ENCODE measurements around the gene KCNQ1.

Gene KCNQ1

DNA sequence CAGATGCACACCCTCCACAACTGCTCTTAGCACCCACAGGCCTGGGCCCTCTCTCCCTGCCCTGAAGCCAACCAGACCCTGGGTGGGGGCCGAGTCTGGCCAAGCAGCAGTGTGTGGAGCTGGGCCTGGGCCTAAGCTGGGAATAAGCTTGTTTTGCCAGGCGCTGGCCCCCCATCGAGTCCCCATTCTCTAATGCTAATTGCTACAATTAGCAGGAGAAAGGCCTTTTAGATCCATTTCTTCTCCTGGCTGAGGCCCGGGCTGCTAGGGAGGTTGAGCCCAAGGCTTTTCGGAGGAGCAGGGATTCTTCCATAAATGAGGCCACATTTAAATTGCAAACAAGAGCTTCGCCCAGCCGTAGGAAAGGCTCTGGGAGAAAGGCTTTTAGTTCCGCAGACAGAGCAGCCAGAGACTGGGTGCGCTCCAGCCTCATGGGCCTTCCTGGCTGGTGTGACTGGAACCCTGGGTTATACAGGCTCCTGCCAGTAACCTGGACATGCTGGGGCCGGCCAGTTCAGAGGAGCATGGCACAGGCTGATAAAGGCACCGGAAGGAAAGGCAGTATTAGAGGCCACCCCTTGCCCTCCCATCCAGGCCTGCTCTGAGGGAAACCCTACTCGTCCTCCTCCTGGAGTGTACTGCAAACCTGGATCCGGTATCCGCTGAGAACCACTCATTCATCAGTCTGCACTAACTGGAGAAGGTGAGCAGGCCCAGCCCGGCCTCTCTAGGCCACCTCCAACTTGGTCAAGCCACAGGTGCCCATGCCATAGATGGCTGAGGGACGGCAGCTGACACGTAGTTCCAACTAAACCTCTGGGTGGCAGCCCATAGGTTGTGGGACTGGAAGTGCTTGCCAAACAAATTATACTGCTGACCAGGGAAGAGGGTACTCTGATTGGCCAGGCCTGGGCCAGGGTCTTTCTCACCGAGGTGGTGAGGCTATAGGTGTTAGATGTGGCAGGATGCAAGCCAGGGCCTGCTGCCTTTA is 248.8 kb downstream of the KCNQ1 start:
- FAIRE-seq (no peak), DNase-seq (ENCODE audit: low spot score) (no peak)

DNA sequence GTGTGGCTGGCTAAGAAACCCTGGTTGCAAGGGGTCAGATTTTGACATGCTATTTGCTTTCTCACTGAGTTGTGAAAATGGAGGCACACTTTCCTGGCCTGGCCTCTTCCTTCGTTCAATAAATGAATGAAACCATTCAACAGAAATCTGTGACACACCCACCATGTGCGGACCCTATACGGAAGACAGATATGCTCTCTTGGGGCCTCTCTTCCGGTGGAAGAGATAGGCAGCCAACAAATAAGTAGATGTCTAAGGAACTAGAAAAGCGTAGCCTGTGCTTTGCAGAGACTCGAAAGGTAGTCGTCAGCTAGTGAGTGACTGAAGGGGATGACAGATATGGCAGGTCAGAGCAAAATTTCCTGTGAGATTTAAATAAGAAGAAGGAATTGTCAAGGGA is 249.7 kb downstream of the KCNQ1 start:
- FAIRE-seq (no peak), DNase-seq (ENCODE audit: low spot score) (no peak)

DNA sequence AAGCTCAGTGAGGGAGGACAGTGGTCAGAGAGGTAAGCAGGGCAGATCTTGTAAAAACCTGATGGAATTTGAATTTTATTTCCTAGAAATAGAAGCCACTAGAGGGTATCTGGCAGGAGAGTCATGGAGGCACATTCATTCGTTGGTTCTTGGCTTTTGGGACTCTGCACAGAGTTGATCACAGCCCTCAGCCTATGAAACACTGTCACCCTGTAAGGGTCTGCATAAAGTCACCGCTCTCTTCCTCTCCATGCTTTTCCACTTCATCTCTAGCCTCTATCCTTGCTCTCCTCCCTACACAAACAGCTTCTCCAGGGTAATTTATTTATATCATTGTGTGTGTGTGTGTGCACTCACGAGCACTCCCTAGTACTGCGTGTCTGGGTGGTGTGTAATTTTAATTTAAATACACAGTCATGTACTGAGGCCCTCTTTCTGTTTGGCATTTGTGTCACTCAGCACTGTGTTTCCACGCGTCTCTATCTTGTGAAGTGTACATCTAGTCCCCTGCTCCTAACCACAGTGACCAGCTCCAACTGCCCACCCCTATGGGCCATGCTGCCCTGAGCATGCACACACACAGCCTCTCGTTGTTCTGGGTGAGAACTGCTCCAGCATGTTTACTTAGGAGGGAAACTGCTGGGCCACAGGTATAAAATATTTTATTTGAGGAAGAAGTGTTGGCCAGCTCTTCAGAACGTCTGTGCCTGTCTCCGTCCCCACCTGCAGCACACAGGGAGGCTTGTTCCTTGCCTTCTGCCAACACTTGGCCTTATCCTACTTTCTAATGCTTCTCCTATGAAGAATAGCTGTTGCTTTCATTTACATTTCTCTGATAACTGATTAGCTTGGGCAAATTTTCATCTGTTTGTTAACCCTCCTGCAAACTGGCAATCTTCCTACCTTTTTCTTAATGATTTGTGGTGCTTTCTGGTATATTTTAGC is 250.5 kb downstream of the KCNQ1 start:
- no peak for FAIRE-seq
- DNase-seq (ENCODE audit: low spot score) = no peak

DNA sequence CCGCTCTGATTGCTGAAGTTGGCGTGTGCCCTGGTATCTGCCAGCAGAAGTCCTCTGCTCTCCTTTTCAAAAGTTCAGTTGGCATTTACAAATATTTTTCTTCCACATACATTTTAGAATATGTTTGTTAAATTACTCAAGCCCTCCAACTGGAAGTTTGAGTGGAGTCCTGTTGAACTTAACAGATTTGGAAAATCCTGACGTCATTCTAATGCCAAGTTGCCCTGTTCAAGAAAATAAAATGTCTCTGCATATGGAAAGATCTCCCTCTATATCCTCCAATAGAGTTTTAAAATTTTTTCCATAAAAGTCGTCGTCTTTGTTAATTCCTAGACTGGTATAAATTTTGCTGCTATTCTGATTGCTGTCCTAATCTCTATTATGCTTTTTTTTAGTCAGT is 251.6 kb downstream of the KCNQ1 start:
- FAIRE-seq = no peak

DNA sequence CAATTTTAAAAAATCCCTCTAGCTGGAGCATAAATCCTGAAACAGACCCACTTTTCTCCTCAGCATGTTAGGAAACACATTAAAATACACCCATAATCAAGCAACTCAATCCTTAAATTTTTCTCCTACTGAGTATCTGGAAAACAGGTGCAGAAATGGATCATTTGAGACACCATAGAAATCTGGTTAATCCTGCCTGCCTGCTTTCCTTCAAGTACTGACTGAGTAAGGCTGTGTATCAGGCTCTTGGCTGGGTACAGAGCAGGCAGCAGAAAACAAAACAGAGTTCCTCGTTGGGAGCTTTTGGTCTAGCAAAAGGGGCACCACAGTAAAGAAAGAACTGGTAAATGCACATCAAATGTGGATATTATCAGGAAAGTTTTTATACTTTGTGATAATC is 253.1 kb downstream of the KCNQ1 start:
- DNase-seq (ENCODE audit: low spot score) = no peak

More for the DNA sequence above, 251.6 kb downstream of the KCNQ1 start:
- DNase-seq (ENCODE audit: low spot score) = no peak

DNA sequence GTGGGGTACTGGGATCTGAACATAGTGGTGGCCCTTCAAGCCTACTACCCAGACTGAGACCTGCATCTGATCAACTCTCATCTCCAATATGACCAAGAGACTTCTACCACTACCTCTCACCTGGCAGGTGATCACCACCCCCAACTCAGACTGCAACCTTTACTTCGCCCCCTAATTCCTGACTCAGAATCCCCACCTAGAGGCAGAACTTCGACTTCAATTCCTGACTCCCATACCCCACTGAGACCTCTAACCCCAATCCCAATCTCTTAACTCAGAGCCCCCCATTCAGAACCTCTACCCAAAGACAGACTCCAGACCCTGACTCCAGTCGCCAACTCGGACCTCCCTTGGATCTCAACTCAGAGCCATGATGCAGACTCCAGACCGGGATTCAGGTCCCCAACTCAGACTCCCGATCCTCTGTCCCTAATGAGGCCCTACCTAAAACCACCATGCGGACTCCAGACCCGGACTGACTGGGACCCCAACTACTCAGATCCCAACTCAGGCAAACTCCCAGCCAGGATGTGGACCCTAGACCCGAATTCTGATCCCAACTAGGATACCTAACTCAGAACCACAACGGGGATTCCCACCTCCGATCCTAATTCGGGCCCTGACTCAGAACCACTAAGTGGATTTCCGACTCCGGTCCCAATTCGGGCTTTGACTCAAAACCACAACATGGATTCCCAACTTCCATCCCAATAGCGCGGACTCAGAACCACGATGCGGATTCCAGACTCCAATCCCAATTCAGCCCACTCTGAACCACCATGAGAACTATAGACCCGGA is 253.8 kb downstream of the KCNQ1 start:
- no peak for DNase-seq (ENCODE audit: low spot score)

More for the DNA sequence above, 253.1 kb downstream of the KCNQ1 start:
- FAIRE-seq = no peak

DNA sequence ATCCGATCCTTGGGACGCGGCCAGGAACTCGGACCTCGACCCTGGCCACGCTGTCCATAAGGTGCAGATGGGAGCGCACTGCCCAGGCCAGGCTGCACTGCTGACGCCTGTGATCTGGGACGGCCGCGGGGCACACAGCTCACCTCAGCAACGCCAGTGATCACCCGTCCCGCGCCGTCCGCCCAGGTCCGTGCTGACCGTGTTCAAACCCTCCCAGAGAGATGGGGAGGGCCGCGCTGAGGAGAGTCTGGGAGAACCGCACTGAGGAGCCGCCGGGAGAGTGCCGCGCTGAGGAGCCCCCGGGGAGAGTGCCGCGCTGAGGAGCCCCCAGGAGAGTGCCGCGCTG is 254.3 kb downstream of the KCNQ1 start:
- DNase-seq (ENCODE audit: low spot score) = no peak

More for the DNA sequence above, 253.8 kb downstream of the KCNQ1 start:
- FAIRE-seq = no peak

DNA sequence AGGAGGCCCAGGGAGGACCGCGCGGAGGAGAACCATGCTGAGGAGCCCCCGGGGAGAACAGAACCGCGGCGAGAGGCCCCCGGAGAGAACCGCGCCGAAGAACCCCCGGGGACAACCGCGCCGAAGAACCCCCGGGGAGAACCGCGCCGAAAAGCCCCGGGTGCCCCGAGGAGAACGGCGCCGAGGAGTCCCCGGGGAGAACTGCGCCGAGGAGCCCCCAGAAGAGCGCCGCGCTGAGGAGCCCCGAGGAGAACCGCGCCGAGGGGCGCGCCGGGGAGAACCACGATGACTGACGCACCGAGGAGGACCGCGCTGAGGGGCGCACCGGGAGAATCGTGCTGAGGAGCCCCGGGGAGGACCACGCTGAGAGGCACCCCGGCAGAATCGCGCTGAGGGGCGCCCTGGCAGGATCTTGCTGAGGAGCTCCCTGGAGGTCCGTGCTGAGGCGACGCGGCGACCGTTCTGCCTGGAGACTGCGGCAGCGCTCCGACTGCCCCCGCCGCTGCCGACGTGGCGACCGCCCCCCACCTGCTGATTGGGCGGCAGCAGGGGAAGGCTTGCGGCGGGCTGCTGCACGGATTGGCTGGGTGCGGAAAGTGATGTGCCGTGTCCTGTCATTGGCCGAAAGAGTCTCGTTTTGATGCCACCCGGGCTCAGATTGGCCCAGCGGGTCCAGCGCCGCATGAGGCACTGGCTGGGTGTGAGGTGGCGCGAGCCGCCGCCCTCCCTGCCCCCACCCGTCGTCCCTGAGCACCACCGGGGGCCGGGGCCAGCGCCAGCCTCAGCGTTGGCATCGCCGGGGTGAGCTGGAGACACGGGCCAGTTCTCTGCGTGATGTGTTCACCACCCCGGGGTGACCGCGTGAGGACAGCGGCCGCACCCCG is 255.0 kb downstream of the KCNQ1 start, which contains the start of gene KCNQ1OT1:
TSS of gene KCNQ1OT1 (minus strand) at position 464 of the 884 bp plus-strand sequence.
- peak; percentile 88 for DNase-seq (ENCODE audit: low spot score)
- FAIRE-seq = peak; percentile 41

More for the DNA sequence above, 254.3 kb downstream of the KCNQ1 start:
- no peak for FAIRE-seq

DNA sequence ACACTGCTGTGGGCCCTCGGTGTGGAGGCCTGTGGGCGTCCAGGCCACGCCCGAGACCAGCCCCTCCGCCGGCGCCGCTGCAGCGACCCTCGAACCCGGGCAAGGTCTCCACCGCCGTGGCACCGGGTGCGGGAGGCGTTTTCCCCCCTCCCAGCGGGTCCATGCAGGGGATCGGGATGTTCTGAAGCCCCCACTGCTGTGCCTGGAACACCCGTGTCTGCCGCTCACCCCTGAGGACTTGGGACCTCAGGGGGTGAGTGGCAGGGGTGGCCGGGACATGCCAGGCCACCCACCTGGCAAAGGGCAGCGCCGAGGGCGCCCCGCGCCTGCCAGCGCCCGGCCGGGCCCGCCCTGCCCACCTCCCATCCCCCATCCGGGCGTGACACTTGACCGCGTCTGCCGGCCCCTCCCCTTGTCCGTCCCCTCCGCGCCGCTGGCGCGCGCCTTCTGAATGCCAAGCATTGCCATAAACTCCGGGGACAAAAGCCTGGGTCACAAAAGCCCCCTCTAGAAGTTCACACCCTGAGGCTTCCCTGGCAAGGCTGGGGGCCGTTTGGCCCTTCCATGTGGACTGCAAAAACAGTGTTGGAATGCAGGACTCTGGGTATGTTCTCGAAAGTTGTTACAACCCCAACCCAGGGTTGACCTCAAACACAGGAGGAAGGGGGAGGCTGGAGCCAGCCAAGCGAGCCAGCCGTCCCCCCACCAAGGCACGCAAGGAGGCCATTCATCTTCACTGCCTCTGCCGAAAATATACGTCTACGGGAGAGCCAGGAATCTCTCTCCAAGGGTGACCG is 255.8 kb downstream of the KCNQ1 start:
- peak; percentile 32 for DNase-seq (ENCODE audit: low spot score)
- no peak for FAIRE-seq

DNA sequence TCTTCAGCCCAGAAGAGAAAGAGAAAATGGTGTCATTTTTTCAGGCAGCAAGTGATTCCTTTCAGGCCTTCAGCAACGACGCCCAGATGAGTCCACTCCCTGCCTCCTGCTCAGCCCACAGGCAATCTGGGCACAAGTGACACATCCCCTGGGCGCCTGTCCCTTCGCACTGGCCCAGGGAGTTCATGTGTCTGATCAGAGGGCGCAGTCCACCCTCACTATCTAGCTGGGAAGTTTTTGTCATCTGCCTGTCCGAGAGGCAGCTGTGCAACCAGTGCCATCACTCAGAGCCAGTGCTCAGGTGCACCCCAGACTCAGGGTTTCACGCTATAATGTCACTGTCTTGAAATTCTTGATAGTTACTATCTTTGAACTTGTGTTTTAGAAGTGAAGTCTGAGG is 256.4 kb downstream of the KCNQ1 start:
- FAIRE-seq = no peak
- DNase-seq (ENCODE audit: low spot score) = no peak

DNA sequence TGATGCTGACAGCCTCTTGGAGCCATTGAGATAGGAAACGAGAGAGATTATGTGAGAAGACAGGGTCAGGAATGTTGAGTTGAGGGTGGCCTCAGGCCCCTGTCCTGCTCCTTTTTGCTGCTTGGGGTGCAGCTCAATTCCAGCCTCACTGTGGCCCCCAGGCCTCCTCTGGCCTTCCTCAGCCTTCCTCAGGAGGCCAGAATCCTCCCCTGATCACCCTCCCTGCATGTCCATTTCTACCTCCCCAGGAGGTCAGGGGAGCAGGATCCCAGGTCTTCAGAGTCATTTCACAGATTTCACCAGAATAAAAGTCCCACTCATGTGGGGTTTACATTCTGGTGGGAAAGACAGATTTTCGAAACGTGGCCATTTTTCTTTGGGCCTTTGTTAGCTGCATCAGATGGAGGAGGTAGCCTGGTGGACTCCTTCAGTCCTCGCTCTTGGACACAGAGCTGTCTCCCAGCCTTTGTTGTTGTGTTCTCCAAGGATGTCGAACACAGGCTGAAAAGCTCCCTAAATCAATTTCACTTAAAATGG is 257.2 kb downstream of the KCNQ1 start:
- DNase-seq (ENCODE audit: low spot score) (no peak), FAIRE-seq (no peak)

DNA sequence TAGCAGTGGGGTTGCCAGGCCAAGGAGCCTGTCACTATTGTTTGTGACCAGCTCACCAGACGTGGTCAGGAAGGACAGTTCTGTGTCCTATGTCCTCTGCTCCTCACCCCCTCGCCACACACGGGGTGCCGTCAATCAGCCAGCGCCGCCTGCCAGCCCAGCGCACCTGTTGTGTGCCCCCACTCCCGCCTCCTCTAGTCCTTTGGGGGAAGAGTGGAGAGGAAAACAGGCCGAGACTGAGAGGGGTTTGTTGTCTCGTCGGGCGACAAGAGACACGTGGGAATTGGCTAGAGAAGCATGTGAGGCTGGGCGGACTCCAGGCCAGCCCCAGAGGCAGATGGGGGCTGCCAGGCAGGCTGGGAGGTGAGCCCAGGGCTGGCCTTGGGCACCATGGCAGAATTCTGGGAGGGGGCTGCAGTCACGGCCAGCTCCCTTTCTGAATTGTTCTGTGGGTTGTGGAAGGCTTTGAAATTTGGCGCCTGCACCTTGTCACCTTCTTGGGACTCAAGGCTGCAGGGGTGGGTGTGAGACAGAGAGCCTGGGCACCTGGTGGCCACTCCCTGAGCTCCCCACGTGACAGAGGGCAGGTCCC is 258.1 kb downstream of the KCNQ1 start:
- no peak for DNase-seq (ENCODE audit: low spot score)
- FAIRE-seq = no peak

DNA sequence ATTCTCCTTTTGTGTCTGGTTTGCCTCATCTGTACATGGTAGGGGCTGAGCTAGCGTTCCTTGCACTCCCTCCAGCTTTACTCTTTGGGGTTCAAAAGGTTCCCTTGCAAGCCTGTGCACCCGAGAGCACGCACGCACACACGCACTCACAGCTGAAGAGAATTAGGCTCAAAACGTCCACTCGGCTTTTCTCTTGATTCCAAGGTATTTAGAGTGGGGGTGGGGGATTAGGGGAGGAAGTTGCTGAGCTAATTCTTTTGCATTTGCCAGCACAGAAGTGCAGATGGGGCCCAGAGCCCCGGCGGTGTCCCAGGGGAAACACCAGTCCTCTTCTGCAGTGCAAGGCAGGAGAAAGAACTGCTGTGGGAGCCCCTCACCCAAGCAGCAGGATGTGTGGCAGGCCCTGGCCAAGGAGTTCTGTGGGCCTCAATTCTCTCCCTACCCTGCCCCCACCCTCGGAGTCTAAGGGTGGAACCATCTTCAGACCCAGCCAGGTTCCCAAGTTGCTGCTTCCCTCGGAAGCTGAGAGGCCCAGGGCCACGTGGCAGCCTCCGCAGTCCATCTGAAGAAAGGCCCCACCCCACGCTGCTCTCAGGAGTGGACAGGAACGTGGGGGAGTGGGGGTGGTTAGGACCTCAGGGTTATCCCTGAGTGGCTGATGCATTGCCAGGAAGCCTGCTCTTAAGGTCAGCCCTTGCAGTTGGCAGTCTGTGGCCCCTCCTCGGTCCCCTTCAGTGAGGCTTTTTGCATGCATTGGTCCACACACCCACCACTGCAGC is 258.7 kb downstream of the KCNQ1 start:
- FAIRE-seq (no peak), DNase-seq (ENCODE audit: low spot score) (no peak)

DNA sequence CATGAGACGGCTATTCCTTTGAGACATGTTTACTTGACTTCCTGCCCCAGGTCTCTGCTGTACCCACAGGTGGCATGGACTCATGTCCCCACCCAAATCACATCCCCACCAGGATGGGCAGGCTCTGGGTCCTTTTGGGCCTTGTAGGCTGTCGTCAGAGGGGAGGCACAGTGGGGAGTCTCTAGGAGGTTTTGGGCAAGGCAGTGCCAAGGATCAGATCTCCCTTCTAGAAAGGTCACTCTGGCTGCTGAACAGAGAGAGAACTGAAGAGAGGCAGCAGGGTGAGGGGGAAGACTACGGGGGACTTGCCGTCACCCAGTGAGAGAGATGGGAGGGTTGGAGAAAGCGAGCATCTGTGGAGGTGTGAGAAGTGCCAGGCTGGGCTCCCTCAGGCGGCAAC is 259.5 kb downstream of the KCNQ1 start:
- FAIRE-seq (no peak), DNase-seq (ENCODE audit: low spot score) (no peak)

DNA sequence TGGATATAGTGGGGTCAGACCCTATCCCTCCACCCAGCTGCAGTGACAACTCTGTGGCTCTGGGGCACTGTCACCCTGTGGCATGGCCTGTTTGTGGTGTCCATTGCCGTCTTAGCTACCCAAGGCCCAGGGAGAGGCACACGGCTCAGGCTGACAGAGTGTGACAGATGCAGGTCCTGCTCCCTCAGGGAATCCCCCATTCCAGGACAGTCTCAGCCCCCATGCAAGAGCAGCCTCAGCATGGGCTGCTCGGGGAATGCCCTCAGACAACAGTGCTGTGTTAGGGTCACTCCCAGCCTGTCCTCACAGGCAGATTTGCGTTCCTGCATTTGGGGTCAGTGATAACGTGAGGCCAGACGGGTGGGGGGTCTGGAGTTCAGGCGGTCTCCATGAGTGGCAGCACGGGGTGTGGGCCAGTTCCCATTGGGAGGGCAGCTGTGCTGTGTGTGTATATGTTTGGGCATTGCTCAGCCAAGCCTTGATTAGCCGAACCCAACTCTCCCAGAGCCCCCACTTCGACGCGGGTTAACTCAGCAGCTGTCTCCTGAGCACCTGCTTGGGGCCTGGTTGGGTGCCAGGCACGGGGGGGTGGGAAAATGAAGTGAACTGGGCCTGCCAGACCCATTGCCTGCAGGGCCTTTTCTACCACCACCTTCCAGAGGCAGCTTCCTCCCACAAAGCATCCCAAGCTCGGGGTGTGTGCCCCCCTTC is 260.2 kb downstream of the KCNQ1 start:
- no peak for FAIRE-seq
- DNase-seq (ENCODE audit: low spot score) = no peak

DNA sequence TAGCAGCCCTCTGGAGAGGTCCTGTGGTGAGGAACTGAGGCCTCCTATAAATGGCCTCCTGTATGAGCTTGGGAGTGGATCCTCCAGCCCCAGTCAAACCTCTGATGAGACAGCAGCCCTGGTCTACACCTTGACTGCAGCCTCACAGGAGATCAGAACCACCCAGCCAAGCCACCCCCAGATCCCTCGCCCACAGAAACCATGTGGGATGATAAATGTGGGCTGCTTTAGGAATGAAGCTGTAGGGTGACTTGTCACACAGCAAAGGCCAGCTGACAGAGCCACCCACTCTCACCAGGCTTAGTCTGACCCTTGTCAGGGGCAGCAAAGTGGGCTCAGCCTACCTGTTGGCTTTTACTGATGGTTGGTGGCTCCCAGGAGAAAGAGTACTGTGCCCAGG is 261.5 kb downstream of the KCNQ1 start:
- no peak for FAIRE-seq
- DNase-seq (ENCODE audit: low spot score) = no peak

DNA sequence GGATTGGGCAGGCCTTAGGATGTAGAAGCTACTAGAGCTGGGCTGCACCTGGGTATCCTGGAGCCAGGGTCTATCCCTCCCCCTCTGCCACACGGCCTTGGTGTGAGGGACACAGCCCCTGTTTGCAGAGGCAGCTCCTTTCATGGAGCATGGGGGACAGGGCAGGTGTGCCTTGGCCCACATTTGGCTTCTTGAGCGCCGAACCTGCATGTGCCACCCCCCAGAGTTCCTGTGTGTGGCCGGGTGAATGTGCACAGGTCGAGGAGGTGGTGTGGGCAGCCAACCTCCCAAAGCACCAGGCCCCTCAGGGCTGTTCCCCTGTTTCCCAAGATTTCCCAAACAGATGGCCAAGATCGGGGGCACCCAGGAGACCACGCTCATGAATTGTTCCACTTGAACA is 262.9 kb downstream of the KCNQ1 start:
- FAIRE-seq = no peak
- DNase-seq (ENCODE audit: low spot score) = no peak

Data from RCC 7860 (cell line).